ENCODE results near the gene SRM.
"Not testable (repeated sequence)": the region's sequence is repeated elsewhere in the genome, so short reads cannot be mapped to it uniquely, and the experiment has no call there.

SRM gene

GRCh38 chr1:11065796-11066195, 6.0 kb upstream of the SRM start:
- peaks cover 2% of the 10 kb centered on the region; the same call in 1 of the 2 replicates for H3K79me2 ChIP-seq (ENCODE audit: insufficient read depth, low read length)
- no peak for TF ChIP-seq EZH2phosphoT487 (conservative IDR thresholded peaks at IDR 0.05; ENCODE audit: low read length)
- TF ChIP-seq CTCF (IDR thresholded peaks at IDR 0.05; ENCODE audit: insufficient read depth, low read length, poor library complexity, severe bottlenecking) = no peak
- H2AFZ ChIP-seq (ENCODE audit: low read depth, low read length, severe bottlenecking) = no peak overlapping the region
- no peaks in the 10 kb centered on the region for H3K27me3 ChIP-seq (ENCODE audit: low read length)
- no peaks in the 10 kb centered on the region for H3K9me2 ChIP-seq (replicated peaks; ENCODE audit: insufficient read depth, low read length)
- H3K27ac ChIP-seq (ENCODE audit: low read depth, low read length) = no peak overlapping the region
- no peaks in the 10 kb centered on the region for H3K9me3 ChIP-seq (ENCODE audit: insufficient read depth, low read length)
- no peak overlapping the region for H3K4me3 ChIP-seq (ENCODE audit: insufficient read depth, low read length, poor library complexity, severe bottlenecking)
- no peaks in the 10 kb centered on the region for H4K20me1 ChIP-seq (ENCODE audit: low read depth, low read length)
- peaks cover 9% of the 10 kb centered on the region for H3F3A ChIP-seq (ENCODE audit: insufficient read depth)
- no peak overlapping the region for H3K9ac ChIP-seq (ENCODE audit: low read length)
- peaks cover 8% of the 10 kb centered on the region; the same call in 1 of the 2 replicates for H3K36me3 ChIP-seq (ENCODE audit: low read length)
- no peak overlapping the region for H3K4me2 ChIP-seq (ENCODE audit: low read depth, low read length, poor library complexity, severe bottlenecking)

GRCh38 chr1:11064942-11065341, 5.1 kb upstream of the SRM start:
- no peak overlapping the region for H3K4me3 ChIP-seq (ENCODE audit: insufficient read depth, low read length, poor library complexity, severe bottlenecking)
- no peaks in the 10 kb centered on the region for H4K20me1 ChIP-seq (ENCODE audit: low read depth, low read length)
- H2AFZ ChIP-seq (ENCODE audit: low read depth, low read length, severe bottlenecking) = no peak overlapping the region
- no peak for TF ChIP-seq EZH2phosphoT487 (conservative IDR thresholded peaks at IDR 0.05; ENCODE audit: low read length)
- TF ChIP-seq CTCF (IDR thresholded peaks at IDR 0.05; ENCODE audit: insufficient read depth, low read length, poor library complexity, severe bottlenecking) = no peak
- no peak overlapping the region for H3K4me2 ChIP-seq (ENCODE audit: low read depth, low read length, poor library complexity, severe bottlenecking)
- peaks cover 13% of the 10 kb centered on the region for H3F3A ChIP-seq (ENCODE audit: insufficient read depth)
- peaks cover 8% of the 10 kb centered on the region; the same call in 1 of the 2 replicates for H3K36me3 ChIP-seq (ENCODE audit: low read length)
- peaks cover 9% of the 10 kb centered on the region; the same call in 1 of the 2 replicates for H3K79me2 ChIP-seq (ENCODE audit: insufficient read depth, low read length)
- no peaks in the 10 kb centered on the region for H3K9me2 ChIP-seq (replicated peaks; ENCODE audit: insufficient read depth, low read length)
- H3K9me3 ChIP-seq (ENCODE audit: insufficient read depth, low read length) = no peaks in the 10 kb centered on the region
- H3K27me3 ChIP-seq (ENCODE audit: low read length) = no peaks in the 10 kb centered on the region
- H3K27ac ChIP-seq (ENCODE audit: low read depth, low read length) = no peak overlapping the region
- H3K9ac ChIP-seq (ENCODE audit: low read length) = no peak overlapping the region

- Histone ChIP-seq H3F3A (ENCODE audit: insufficient read depth) (peaks cover 13% of the 10 kb centered on the region), H3K79me2 (ENCODE audit: insufficient read depth, low read length) (peaks cover 15% of the 10 kb centered on the region)
- not testable (repeated sequence) for H3K9me3 ChIP-seq (ENCODE audit: insufficient read depth, low read length); H3K4me2 ChIP-seq (ENCODE audit: low read depth, low read length, poor library complexity, severe bottlenecking); H3K4me3 ChIP-seq (ENCODE audit: insufficient read depth, low read length, poor library complexity, severe bottlenecking); H4K20me1 ChIP-seq (ENCODE audit: low read depth, low read length); H3K36me3 ChIP-seq (ENCODE audit: low read length); H3K27me3 ChIP-seq (ENCODE audit: low read length); H3K9me2 ChIP-seq (replicated peaks; ENCODE audit: insufficient read depth, low read length); H3K27ac ChIP-seq (ENCODE audit: low read depth, low read length); H3K9ac ChIP-seq (ENCODE audit: low read length); H2AFZ ChIP-seq (ENCODE audit: low read depth, low read length, severe bottlenecking)
Observed at GRCh38 chr1:11063937-11064537, 4.2 kb upstream of the SRM start.

GRCh38 chr1:11062965-11063401, 3.2 kb upstream of the SRM start:
- Histone ChIP-seq H3K4me3 (ENCODE audit: insufficient read depth, low read length, poor library complexity, severe bottlenecking) (no peak overlapping the region), H3K9ac (ENCODE audit: low read length) (no peak overlapping the region), H2AFZ (ENCODE audit: low read depth, low read length, severe bottlenecking) (no peak overlapping the region), H3K36me3 (ENCODE audit: low read length) (peaks cover 8% of the 10 kb centered on the region; the same call in 1 of the 2 replicates), H3K9me3 (ENCODE audit: insufficient read depth, low read length) (no peaks in the 10 kb centered on the region), H3K79me2 (ENCODE audit: insufficient read depth, low read length) (peaks cover 25% of the 10 kb centered on the region), H3K4me2 (ENCODE audit: low read depth, low read length, poor library complexity, severe bottlenecking) (no peak overlapping the region), H3K9me2 (replicated peaks; ENCODE audit: insufficient read depth, low read length) (no peaks in the 10 kb centered on the region), H3K27me3 (ENCODE audit: low read length) (no peaks in the 10 kb centered on the region), H4K20me1 (ENCODE audit: low read depth, low read length) (no peaks in the 10 kb centered on the region), H3K27ac (ENCODE audit: low read depth, low read length) (no peak overlapping the region), H3F3A (ENCODE audit: insufficient read depth) (peaks cover 13% of the 10 kb centered on the region)
- TF ChIP-seq EZH2phosphoT487 (conservative IDR thresholded peaks at IDR 0.05; ENCODE audit: low read length) = no peak
- TF ChIP-seq CTCF (IDR thresholded peaks at IDR 0.05; ENCODE audit: insufficient read depth, low read length, poor library complexity, severe bottlenecking) = no peak
